ENCODE measurements around the gene CEP131.

The CEP131 gene

DNA sequence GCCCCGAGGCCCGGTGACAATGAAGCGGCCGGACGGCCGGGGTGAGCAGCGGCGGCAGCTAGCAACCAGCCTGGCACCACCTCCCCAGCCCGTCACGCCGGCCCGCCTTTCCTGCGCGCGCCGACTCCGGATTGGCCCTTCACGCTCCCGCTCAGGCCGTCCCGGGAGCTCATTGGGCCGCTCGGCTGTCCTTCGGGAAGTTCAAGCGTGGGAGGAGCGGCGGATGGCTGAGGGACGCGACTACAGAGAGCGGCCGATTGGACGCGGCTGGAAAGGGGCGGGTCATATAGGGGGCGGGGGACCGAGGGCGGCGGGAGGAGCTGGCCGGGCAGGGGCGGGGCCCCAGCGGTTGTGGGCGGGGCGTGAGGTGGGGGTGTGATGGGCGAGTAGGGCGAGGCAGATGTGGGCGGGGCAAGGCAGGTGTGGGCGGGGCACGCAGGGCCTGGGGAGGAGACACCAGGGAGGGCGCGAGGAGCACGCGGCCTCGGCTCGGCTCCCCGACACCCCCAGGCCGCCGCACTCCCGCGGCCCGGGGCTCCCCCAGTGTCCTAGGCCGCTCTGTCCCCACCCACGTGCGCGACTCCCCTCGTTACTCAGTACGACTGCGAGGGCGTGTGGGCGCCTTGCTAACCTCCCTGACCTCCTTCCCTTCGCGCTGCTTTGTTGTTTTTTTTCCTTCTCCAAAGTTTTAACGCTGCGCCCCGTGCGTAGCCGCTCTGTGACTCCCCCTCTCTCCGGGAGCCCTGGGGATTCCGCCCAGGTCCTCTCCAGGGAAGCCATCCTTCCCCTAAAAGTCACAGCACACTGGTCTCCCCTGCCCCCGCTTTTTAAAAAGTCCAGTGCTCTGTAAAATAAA is at the start of gene CEP131:
Gene CEP131, minus strand, starts transcription at position 60 of the 856 bp plus-strand sequence. CDS start 2,909 bp downstream, outside the sequence.
- peak; percentile 99 to 100 for DNase-seq (ENCODE audit: low read depth in 2 of 2)

DNA sequence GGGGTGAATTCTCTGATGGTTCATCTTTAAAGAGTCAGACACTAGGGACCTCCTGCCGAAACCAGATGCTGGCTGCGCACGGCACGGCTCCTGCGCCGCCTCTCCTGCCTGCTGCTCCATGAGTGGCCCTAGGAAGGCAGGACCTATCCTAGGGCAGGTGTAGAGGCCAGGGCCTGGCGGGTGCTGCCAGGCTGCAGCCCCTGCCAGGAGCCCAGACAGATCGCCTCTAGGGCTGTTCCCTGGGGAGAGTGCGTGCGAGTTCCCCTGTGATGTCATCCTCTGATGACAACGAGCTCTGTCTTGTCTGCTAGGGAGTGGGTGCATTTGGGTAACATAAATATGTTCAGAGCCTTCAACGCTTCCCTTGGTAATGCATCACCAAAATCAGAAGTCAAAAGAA is 48.5 kb upstream of the CEP131 start:
- no peak for DNase-seq (ENCODE audit: low read depth in 2 of 2)

DNA sequence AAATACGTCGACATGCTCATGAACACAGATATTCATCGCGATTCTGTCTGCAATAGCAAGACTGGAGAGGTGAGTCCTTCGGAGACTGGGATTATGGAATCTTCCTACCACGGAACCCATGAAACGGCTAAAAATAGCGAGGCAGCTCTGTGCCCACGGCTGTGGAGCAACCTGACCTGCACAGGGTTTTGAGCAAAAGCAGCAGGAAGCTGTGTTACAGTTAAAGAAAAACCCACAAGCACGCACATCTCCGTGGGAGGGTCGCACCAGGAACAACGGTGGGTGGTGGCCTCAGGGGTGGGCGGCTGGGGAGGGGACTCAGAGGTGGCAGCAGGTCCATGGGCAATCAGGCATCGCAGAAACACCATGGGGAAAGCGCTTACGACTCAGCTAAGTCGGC is 47.5 kb upstream of the CEP131 start:
- no peak for DNase-seq (ENCODE audit: low read depth in 2 of 2)

DNA sequence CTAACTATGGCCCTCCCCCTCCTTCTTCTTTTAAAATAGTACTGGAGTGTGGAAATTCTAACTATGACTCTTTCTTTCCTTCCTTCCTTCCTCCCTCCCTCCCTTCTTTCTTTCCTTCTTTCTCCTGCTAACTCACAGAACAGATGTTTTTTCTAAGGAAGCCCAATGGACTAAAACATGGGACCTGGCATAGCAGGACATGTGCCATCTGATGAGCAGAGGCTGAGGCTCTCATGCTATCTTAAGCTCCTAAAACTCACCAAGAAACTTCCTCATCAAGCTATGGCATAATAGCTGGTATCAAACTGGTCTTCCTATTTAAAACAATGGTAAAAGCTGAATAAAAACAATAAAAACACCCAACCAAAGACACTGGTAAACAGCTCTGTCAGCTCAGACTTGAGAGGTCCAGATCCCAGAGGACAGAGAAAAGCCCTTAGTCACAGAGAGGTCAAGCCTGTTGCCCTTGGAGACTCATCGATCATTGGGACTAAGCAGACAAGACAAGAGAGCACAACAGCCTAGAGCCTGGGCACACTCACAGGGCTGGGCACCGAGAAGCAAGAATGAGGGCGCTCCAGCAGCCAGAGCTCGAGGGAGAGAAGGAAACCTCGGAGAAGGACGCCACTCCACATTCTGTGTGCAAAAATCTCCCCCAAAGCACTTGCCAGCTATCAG is 44.8 kb upstream of the CEP131 start:
- no peak for DNase-seq (ENCODE audit: low read depth in 2 of 2)

DNA sequence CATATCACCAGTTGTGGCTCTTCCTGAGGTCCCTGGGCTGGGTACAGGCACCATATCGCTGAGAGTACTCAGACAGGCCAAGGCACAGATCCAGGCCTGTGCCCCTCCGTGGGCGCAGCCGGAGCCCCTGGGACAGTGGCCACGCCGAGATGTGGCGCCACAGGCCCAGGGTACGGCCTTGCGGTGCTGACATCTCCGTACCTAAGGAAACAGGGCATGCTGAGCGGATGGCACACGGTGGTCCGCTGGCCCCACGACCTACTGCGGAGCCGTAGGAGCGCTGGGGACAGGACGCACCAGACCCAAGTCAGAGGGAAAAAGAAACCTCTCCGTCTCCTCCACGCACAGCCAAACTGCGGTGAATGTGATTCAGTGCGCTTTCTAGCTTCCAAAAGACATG is 42.8 kb upstream of the CEP131 start:
- DNase-seq (ENCODE audit: low read depth in 2 of 2) = no peak

DNA sequence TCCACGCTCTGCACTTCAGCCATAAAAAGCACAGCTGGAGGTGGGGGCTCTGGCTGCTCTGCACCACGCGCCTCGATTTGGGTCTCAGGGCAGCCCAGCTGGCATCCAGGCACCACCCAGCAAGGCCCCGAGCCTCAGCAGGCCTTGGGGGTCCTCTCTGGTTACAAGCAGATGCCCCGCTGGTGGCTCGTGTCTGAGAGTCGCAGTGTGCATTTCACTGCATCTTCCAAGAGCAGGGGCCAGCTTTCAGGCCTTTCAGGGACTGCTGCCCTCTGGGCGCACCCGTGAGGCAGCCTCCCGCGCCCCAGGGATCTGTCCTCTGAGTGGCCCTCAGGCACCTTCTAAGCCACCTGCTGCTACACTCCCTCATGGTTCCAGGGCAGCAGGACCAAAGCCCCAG is 41.9 kb upstream of the CEP131 start:
- no peak for DNase-seq (ENCODE audit: low read depth in 2 of 2)

DNA sequence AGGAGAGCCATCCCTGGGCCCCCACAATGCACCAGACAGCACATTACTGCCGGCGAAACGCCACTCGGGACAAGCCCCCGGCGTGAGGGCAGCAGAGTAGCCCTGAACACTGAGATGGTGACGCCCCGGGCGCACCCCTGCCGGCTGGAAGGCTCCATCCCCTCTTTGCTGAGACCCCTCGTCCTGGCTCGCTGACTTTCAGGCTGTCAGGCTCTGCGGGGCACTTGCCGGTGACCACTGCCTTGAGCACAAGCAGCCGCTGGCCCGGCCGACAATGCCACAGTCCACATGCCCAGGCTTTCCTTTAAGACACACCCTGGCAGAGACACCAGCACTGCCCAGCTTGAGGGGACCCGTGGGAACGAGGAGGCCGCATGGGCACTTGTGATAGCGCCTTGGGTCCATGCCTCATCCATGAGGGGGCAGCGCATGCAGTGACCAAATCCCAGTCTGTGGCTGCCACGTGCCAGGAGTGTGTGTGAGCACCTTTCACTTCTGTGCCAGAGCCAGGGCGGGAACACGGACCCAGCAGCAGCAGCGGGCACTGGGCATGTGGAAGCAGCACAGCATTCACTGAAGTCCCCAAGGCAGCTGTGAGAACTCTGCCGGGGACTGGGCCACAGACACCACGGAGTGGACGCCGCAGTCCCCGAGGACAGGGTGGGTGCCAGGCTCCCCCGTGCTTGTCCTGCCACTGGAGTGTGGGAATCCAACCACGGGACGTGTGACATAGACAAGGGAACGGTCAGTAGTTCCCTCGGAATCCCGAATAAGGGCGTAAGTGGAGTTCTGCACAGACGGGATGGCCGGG is 40.8 kb upstream of the CEP131 start:
- DNase-seq (ENCODE audit: low read depth in 2 of 2) = no peak

DNA sequence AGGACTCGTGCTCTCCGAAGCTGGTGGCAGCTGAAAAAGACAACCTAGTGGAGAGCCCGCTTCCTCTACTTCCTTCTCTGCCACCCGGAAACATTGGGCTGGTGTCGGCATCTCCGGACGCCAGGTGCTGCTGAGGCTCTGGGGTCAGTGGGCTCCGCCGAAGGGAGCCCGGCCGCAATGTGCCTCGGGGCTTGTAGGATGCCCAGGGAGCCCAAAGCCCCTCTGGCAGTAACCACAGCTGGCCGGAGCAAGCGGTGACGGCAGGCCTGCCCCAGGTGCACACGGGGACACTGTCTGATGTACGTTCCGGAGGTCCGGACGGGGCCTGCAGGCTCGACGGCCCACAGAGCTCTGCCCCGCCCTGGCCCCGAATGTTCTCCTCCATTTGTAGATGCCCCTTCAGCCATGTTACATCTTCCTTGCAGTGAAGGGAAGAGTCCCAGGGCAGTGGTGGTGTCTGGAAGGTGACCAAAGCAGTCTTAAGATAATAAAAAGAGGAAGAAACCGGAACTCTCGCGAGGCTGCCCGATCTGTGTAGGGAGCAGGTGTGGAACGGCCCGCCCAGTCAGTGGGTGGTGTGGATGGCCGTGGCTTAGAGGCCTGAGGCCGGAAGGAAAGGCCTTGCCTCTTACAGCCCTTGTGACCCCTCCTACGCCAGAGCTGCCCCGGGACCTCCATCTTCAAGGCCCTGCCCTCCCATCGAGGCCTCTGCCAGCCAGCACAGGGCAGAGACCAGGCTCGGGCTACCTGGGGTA is 39.0 kb upstream of the CEP131 start:
- DNase-seq (ENCODE audit: low read depth in 2 of 2) = no peak

DNA sequence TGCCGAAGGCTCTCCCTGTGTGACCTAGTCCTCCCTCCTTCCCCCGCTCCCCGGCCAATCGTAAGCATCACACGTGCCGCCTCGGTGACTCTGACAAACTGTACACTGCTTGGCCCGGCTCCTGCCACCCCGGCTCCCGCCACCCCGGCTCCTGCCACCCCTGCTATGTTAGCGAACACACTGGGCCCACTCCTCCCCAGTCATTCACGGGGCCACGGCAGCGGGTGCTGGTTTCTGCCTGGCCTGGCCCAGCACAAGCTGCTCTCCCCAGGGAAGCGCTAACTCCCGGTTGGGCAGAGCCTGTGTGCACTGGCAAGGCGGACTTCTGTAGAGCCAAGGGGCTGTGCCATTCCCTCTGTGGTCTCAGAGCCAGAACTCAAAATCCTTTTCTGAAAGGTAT is 38.3 kb upstream of the CEP131 start:
- DNase-seq (ENCODE audit: low read depth in 2 of 2) = no peak

DNA sequence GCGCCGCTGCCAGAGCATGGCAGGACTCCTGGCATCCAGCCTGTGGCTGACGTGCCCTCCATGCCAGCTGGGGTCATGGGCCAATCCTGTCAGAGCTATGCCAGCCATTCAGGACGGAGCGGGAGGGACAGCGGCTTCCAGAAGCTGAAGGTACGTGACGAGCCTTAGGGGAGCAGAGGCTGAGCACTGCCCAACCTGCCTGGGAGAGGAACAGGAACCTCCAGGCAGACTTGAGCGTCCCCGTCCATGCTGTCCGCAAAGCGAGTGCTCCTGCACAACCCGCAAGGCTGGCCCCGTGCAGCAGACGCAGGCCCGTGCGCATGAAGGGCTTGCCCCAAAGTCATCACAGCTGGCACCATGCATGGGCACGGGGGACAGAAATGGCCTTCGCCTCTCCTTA is 37.9 kb upstream of the CEP131 start:
- DNase-seq (ENCODE audit: low read depth in 2 of 2) = no peak

DNA sequence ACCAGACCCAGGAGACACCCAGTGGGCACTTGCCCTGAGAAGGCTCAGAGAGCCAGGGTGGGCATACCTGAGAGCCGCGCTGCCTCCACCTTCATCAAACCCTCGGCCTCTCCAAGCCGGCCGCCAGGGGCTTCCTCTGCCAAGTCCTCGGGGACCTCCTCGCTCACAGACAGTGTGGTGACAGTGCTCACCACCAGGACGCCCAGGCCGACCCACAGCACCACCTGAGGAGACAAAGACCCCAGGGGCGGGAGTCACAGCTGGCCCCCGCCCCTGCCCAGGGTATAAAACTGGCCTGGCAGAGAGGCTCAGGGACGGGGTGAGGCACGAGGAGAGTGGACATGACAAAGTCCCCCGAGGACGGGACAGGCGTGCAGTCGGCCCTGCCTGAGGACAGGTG is 37.4 kb upstream of the CEP131 start:
- no peak for DNase-seq (ENCODE audit: low read depth in 2 of 2)

DNA sequence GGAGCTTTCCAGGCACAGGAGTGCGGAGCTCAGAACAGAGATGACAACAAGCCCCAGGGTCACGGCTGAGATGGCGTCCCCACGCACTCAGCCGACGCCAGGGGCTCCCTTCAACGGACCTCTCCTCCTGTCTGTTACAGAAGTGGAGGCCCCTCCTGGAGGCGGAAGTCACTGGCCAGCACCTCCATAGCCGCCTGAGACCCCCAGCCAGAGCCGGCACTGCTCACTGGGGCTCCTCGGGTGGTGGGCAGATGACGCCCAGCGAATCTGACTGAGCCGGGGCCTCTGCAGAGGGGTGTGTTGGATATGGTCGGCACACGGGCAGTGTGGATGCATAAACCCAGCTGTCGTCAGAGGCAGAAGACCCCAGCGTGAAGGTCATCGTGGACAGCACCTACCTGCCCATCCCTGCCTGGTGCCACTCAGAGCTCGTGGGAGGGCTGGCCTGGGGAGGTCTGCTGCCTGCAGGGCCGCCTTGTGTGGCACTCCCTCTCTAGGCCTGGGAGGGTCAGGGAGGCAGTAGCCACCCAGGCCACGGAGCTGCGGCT is 36.4 kb upstream of the CEP131 start:
- DNase-seq (ENCODE audit: low read depth in 2 of 2) = no peak

DNA sequence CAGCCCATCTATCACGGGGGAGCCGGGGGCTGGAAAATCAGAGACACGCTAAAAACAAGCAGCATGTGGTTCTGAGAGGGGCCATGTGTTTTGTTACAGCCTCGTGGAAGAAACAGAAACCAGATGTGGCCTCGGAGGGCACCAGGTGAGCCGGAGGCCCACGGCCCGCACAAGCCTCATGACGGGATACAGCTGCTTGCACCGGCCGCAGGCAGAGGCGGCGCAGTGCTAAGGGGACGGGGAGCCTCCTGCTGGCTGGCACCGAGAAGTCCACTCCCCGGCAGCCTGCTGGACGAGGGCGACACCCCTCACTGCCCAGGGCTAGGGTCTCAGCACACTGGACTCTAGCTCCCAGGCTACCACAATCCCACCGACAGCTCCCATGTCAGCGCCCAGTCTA is 35.5 kb upstream of the CEP131 start:
- no peak for DNase-seq (ENCODE audit: low read depth in 2 of 2)

DNA sequence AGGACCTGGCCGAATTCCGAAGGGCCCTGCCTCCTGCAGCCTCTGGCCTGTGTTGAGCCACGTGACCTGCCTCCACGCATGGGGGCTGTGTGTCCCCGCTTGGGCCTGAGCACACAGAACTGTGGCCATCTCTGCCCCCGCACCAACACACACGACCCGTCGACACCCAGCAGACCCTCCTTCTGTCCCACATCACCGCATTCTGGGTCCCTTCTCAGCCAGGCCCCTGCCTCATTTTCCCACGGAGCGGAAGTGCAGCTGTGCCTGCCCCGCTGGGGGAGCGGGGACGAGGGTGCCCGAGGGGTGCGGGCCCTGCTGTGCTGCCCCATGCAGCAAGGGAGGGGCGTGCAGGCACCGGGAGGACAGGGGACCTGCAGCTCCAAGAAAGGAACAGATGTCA is 34.8 kb upstream of the CEP131 start:
- DNase-seq (ENCODE audit: low read depth in 2 of 2) = no peak

DNA sequence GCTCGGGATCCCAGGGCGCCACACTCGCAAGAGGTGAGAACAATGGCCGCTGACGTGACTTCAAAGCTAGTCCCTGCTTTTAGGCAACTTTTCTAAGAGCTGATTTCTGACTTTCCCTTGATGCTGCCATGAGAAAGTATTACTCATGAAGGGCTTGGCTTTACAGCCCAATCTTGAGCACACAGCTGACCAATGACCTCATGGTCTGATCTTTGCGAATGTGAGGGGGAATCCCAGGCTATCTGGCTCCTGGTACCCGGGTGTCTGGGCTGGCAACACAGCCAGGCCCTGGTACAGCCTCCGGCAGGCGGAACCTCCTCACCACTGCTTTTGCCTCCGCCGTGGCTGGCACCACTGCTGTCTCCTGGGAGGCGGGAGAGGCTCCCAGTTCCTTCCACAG is 33.9 kb upstream of the CEP131 start:
- no peak for DNase-seq (ENCODE audit: low read depth in 2 of 2)

DNA sequence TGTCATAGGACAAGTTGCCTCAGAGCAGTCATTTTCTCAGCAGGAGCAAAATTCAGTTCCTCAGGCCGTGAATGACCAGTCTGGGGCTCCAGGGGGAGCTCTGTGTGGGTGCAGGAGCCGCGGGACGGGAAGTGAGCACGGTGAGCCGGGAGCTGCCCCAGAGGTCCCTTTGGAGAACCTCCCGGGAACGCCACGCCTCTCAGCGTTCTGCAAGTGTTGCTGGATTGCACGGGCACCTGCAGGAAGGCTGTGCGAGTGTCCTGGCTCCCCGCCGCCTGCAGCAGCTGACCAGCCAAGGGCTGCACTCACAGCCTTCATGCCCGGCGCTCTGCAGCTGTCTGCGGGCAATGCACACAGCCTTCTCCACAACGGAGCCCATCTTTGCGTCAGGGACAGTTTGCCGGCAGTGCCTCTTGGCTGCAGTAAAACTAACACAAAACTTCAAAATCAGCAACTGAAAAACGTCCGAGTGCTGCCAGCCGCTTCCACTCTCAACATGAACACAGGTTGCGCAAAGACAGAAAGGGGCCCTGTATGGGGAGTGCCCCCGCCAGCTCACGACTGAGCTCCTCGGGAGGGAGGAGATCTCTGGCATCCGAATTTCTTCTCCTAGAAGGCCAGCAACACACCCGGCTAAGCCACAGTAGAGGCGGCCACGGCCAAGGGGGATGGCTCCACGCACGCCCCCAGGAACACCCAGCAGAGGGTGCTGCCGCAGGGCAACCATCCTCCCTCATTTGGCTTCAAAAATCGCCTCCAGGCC is 32.4 kb upstream of the CEP131 start:
- no peak for DNase-seq (ENCODE audit: low read depth in 2 of 2)

DNA sequence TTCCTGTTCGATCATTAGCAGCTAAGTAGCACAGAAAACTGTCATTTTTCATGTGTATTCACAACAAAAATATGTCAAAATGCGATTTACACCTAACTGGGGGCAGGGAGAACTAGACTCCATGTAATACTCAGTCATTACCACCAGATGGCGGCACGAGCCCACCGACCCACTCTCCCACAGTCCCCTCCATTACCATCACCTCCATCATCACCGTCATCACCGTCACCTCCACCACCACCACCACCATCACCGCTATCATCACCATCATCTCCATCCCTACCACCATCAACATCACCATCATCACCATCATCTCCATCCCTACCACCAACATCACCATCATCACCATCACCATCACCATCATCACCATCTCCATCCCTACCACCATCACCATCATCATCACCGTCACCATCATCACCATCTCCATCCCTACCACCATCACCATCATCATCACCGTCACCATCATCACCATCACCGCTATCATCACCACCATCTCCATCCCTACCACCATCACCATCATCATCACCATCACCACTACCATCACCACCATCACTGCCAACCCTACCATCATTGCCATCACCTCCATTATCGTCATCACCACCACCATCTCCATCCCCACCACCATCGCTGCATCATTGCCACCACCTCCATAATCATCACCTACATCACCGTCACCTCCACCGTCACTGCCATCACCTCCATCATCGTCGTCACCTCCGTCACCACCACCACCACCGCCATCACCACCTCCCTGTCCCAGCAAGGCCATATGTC is 30.8 kb upstream of the CEP131 start:
- DNase-seq (ENCODE audit: low read depth in 2 of 2) = peak in 1 of 2 experiments; percentile 47

DNA sequence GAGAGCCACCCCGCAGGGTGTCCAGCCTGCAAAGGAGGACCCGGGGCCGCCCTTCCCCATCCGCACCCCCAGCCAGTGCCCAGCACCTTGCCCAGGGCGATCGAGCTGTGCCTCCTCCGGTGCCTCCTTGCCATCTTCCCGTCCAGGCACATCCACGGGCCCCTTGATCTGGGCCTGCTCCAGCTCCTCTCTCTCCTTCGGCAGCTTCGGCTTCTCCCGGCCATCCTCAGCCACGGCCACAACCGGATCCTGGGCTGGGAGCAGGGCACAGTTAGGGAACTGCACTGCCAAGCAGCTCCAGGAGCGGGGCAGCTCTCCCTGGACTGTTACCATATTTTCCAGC is 30.2 kb upstream of the CEP131 start:
- no peak for DNase-seq (ENCODE audit: low read depth in 2 of 2)

DNA sequence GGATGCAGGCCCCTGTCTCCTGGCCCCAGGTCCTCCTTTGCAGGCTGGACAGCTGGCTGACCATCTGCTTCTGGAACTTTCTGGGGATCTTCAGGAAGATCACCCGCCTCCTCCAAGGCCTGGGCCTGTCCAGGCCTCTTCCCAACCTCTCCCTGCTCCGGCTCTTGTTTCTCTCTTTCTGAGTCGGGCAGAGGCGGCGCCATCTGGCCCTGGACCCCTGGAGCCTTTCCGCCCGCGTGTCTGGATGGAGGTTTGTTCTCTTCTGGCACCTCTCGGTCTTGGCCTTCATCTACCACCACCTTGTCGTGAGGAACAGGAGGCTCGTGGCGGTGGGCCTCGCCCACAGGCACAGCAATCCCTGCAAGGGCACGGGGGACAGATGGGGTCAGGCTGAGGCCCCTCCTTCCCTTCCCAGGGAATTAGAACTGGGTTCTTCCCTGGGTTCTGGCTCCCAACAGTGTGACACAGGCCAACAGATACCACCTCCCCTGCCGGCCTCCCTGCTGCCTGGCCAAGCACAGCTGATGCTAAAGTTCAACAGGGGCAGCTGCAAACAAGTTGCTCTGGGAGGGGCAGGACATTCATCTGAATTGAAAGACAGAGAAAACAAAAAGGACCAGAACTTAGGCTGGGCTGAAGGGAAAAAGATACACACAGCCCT is 29.7 kb upstream of the CEP131 start:
- DNase-seq (ENCODE audit: low read depth in 2 of 2) = no peak
